HG02938 (cell line): ENCODE results near the gene PLEKHG4.

Source experiments
- ATAC-seq: cut with Tn5 transposase; IDR thresholded peaks from one replicate; pipeline ENCODE4 v1.9.1; 2021; ENCODE audit warnings: mild to moderate bottlenecking, moderate library complexity; ENCODE audit not compliant: unreplicated experiment

PLEKHG4 gene

DNA sequence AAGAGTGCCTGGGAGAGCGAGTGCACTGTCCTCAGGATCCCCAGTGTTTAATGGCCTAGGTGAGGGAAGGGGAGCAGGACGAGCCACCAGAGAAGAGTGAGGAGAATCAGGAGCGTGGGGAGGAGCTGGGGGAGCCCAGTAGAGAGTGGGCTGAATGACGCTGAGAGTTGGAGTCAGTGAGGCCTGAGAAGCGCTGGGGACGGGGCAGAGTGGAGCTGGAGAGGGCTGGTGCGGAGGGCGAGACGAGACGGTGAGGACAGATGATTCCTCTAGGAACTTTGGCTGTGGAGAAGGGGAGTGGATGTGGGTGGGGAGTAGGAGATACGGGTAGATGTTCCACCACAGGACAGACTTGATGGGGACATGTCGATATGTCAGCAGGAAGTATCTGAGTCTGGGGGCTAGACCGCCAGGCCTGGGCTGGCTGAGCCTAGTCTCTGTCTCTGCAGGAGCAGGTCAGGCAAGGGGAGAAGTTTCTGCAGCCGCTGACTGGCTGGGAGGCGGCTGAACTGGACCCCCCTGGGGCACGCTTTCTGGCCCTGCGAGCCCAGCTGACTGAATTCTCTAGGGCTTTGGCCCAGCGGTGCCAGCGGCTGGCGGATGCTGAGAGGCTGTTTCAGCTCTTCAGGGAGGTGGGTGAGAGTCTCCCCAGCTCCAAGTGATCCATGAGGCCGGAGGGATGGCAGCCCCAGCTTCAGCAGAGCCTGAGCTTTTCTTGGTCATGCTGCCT lies 4.7 kb downstream of the PLEKHG4 start:
- no peak for ATAC-seq

DNA sequence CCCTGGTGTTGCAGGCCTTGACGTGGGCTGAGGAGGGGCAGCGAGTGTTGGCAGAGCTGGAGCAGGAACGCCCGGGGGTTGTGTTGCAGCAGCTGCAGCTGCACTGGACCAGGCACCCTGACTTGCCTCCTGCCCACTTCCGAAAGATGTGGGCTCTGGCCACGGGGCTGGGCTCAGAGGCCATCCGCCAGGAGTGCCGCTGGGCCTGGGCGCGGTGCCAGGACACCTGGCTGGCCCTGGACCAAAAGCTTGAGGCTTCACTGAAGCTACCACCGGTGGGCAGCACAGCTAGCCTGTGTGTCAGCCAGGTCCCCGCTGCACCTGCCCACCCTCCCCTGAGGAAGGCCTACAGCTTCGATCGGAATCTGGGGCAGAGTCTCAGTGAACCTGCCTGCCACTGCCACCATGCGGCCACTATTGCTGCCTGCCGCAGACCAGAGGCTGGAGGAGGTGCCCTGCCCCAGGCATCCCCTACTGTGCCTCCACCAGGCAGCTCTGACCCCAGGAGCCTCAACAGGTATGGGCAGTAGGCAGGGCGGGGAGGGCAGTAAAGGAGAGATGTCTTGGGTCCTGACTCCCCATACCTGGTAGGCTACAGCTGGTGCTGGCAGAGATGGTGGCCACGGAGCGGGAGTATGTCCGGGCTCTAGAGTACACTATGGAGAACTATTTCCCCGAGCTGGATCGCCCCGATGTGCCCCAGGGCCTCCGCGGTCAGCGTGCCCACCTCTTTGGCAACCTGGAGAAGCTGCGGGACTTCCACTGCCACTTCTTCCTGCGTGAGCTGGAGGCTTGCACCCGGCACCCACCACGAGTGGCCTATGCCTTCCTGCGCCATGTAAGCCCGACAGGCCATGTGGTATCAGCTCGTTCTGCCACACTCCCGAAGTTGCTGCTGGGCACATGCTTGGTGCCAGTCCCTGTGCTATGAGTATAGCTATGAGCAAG lies 5.6 kb downstream of the PLEKHG4 start:
- no peak for ATAC-seq

DNA sequence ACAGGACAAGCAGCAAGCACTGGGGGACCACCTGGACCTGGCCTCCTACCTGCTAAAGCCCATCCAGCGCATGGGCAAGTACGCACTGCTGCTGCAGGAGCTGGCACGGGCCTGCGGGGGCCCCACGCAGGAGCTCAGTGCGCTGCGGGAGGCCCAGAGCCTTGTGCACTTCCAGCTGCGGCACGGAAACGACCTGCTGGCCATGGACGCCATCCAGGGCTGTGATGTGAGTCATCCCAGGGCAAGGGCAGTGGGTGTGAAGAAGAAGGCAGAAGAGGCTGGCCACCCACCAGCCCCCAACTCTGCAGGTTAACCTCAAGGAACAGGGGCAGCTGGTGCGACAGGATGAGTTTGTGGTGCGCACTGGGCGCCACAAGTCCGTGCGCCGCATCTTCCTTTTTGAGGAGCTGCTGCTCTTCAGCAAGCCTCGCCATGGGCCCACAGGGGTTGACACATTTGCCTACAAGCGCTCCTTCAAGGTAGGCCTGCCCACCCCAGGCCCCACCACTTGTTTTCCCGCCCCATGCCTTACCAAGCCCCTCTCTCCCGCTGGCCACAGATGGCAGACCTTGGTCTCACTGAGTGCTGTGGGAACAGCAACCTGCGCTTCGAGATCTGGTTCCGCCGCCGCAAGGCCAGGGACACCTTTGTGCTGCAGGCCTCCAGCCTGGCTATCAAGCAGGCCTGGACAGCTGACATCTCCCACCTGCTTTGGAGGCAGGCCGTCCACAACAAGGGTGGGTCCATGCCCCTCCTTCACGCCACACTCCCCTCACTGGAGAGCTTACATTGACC lies 7.3 kb downstream of the PLEKHG4 start:
- no peak for ATAC-seq

DNA sequence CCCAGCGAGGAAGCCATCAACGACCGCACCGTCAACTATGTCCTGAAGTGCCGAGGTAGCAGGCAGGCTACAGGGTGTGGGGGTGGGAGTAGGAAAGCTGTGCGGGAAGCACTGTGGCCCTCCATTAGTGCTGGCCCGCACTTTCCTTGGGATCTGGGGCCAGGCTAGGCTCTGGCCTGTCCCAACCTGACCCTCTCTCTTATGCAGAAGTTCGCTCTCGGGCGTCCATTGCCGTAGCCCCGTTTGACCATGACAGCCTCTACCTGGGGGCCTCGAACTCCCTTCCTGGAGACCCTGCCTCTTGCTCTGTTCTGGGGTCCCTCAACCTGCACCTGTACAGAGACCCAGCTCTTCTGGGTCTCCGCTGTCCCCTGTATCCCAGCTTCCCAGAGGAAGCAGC lies 8.6 kb downstream of the PLEKHG4 start:
- ATAC-seq: no peak

DNA sequence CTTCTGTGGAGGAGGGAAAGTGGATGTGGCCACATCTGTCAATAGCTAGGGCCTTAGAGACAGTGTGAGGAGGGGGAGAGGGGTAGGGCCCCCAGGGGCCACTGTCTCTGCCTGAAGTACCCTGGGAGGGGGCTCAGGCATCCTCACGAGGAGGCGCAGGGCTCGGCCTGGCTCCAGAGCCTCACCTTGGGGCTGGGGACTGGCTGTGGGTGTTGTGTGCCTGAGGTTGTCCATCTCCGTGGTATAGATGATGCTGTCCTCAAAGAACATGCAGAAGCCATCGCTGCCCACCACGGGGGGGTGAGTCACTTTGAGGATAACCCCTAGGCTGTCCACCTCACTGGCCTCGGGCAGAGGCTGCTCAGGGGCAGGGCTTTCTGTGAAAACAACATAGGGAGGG lies 12.1 kb downstream of the PLEKHG4 start:
- no peak for ATAC-seq

DNA sequence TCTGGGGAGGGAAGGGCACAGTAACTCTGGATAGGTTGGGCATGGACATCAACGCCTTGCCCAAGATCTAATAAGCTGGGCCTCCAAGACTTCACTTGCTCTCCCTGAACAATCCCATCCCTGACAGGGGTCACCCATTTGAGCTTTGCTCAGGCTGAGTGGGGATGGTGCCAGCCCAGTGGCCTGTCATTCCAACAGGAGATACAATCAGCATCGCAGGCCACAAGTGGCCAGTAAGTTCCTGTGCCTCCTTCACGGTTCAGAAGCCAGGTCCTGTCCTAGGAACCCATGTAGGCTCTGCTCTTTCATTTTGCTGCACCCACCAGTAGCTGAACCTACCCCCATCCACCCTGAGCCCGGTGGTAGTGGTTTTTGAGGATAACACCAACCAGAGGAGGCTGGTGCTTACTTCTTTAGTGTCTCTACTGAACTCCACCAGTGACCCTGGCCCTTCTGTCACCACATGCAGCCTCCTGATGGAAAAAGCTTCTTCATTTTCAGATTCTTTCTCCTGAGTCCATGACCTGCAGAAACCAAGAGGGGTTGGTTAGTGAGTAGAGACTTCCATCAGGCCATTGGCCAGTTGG lies 14.9 kb downstream of the PLEKHG4 start:
- no peak for ATAC-seq

DNA sequence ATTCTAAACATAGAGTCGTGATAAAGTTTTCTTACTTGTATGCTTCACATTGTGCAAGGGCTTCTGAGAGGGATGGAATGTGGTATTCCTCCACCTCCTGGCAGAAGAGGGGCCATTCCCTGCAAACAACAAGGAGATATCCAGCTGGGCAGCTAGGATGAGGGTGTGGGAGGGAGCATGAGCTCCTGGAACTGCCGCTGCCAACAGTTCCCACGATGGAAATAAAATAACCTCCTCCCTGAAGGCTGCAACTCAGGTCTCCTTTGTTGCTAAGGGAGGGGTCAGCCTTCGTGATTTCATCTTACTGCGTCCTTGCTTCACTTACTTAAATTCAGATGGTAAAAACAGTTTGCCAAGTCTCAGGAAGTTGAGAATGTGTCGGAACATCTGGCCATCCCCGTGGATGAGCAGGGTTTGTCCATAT lies 15.6 kb downstream of the PLEKHG4 start:
- no peak for ATAC-seq

DNA sequence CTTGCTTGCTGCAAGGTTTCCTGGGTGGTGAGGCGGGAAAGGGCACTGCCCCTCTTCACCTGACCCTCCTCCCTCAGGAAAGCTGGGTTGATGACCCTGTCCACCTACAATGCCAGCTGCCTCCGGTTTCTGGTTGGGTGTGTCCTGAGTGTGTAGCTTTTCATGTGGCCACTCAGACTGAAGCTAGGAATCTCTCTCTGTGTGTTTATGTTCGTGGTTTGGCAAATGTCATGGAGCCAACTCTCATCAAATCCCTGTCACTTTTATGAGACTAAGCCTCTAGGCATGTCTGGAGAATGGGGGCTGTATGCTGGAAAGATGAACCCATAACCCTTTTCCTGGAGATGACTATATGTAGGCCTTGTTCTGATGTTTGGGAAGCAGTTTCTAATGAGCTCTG lies 17.1 kb downstream of the PLEKHG4 start:
- ATAC-seq: no peak

DNA sequence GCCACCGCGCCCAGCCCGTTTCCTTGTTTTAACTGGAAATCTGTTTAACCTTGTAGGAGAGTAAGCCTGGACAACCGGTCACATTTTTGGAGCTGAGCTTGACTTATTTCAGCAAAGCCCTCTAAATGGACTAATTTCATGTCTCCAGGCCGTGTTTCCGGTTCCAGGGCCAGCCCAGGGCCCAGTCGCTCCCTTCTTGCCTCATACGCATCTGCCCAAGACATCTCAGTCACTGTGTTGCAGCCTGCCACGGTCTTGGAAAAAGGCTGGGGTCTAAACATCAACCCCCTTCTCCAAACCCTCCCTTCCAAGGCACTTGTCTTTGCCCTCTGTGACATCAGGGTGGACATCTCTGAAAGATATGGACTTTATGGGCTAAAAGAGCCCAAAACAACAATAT lies 18.9 kb downstream of the PLEKHG4 start:
- ATAC-seq: no peak

DNA sequence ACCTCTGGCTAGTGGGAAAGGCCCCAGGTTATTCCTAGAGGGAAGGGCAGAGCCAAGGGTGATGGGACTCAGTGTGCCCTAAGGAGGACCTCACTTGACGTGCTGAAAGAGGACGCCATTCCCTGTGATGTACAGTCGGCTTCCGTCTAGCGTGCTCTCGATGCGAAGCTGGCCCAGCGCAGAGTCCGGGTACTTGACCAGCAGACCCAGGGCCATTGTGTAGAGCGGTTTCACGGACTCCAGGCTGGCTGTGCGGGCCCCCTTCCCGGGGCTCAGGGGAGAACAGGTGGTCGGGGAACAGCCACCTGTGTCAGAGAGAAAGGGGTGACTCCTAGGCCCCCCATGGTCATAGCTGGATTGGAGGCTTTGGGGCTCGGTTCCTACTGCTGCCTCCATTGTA lies 19.9 kb downstream of the PLEKHG4 start:
- ATAC-seq: no peak

DNA sequence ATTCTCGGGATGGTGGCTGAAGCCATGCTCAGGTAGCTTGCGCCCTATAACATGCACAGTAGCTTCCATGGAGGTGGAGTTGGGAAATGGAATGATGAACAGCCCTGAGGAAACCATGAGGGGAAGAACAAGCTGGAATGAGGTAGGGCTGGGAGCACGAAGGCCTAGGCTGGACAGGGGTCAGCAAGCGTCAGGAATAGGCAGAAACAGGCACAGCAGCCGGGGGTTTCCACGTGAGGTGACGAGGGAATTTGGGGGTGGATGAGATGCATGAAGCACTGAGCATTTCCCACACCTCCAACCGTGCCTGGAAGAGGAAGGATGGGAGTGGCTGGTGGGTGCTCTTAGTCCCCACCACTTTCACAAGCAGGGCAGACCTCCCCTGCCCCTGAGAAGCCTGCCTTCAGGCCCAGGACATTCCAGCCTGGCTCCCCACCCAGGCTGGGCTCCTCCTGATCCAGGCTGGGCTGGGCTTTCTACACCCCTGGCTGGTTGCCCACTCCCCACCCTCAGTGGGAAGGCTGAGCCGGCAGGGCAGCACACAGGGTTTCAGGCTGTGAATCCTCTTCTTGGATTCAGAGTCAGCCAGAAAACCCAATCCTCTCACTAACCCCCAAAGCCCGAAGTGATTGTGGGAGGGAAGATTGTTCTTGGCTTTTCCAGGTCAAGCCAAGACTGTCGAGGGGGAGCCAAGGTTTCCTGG lies 21.9 kb downstream of the PLEKHG4 start:
- ATAC-seq: no peak

DNA sequence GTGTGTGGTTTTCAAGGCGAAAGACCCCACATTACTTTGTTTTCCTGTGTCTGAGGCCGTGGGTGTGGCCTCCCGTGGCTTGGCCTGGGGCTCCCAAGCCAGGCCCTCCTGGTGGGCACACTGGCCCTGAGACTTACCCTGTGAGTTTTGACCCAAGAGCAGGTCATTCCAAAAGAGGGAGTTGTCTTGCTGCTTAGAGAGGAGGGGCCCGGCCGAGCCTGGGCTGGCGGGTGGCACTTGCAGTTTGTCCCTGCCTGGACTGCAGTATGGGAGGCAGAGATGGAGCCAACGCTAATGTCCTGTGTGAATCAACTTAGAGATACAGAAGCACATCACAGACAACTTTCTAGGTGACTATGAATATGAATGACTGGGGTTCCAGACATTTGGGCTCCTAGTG lies 22.7 kb downstream of the PLEKHG4 start:
- ATAC-seq: no peak

DNA sequence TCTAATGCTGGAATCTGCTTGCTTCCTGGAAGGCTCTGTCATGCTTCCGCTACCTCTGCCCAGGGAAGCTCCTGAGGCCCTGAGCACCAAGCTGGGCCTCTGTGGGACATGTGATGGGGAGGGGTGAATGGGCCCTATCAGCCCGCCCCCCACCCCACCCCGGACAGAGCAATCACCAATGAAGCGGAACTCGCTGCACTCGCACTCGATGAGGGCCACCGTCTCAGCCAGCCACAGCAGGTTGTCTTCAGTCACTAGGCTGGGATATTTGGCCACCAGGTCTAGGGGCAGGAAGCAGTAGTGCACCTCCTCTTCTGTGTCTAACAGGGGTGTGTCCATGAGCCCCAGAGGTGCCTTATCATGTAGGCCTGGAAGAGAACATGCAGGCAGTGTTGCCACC lies 23.6 kb downstream of the PLEKHG4 start:
- ATAC-seq: no peak

DNA sequence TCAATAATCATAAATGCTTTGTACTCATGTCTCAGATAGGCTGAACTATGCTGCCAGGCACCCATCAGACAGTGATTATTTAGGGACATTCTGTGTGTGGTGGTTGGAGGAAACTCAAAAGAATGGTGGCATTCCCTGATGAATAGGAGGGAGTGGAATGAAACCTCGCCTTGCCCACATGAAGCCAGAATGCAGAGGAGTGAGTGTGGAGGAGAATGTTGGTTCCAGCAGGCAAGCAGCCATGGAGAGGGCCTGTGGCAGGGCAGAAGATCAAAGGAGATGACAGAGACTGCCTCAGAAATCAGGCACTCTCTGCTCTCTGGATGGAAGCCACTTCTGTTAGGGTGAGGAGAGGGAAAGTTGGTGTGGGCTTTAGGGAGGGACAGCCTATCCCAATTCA lies 24.7 kb downstream of the PLEKHG4 start:
- ATAC-seq: no peak

DNA sequence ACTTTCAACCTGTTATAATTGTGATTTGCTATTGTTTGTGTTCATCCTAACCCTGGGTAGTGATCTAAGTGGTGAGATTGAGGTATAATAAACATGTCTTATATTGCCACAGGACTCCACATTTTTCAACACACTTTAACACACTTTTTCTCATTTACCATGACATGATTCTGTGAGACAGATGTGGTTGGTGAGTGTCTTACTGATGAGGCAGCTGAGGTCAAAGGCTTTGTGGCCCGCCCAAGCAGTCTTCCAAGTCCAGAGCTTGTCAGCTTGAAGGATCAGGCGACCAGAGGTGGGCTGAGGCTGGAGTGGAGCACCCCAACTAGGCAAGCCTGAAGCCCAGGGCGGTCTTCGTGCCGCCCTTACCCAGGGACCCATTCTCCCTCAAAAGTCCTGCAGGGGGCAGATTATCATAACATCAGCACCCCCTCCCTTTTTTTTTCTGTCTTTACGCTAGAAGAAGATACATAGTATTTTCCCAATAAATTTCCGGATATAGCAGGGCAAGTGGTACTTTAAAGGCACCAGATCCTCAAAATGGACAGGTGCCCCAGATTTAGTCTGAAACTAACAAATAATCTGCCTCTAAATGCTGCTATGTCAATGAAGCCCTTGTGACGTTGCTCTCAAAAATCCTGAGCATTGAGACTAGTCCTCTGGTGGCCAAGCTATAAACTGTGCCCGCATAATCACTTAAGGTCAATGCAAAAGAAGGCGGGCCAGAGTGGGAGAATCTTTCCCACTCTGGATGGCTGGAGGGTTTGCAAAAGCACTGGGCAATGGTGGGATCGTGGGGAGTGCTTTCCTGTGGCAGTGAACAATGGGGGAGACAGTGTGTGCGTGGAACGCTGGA lies 26.1 kb downstream of the PLEKHG4 start:
- ATAC-seq: no peak

DNA sequence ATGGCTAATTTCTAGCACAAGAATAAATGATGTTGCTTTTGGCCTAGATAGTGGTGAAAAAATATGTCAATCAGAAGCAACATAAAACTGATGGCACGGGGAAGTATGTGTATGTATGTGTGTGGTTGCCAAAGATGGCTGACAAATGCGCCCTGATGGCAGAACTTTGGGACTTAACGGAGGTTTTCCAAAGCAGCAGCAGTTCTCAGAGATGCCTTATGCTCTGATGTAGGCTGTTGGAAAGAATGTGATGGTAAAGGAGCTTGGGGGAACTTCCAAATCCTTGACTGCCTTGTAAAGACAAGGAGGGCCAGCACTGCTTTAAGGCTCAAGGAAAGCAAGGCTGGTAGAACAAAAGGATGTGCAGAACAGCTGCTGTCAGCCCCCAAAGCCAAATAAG lies 31.2 kb downstream of the PLEKHG4 start:
- ATAC-seq: no peak

DNA sequence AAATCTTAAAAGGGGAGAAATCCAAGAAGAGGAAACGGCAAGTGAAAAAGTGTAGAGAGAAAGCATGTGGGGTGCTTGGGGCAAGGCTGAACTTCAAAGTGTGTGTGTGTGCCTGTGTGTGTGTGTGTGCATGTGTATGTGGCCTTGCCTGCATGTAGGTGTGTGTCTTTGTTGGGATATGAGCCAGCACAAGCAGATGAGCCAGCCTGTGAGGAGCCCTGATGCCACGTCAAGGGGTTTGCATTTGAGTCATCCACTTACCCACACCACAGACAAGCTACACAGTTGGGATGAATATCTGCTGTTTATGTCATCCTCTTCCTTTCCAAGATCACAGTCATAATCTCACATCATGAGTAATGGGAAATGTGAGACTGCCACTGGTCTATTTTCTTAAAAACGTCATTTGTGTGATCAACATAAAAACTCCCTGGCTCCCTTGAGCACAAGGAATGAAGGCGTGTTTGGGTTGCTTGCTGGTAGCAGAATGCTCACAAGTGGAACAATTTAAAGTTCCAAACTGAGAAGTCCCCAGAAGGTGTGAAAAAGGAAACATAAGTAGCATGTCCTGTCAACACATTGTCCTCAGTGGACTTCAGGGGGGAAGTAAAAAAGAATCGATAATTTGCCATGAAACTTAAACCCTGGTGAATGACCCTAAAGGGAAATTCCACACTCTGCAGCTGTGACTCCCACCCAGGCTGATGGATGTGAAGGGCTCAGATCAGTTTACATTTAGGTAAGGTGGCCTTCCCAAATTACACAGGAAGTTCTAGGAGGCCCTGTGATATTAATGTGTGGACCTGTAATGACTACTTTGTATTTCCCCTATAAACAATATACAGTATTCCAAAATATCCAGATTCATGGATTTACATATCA lies 32.5 kb downstream of the PLEKHG4 start:
- ATAC-seq: peak; percentile 70

DNA sequence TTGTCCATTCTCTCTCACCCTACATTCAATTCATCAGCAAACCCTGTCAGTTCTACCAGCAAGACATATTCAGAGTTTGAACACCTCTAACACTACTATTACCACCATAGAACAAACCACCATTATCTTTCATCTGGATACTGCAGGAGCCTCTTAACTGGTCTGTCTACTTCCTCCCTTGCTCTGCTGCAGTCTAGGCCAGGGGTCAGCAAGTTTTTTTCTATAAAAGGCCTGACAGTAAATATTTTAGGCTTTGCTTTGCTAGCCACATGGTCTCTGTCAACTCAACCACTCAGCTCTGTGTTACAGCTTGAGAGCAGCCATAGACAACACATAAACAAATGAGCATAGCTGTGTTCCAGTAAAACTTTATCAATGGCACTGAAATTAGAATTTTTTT lies 33.4 kb downstream of the PLEKHG4 start:
- no peak for ATAC-seq
